AG08396 (cell line): ENCODE measurements around the gene BCL2.
A peak's percentile ranks its signal among the peaks of the same experiment; 100 is the strongest.
"Not testable (repeated sequence)": the region's sequence is repeated elsewhere in the genome, so short reads cannot be mapped to it uniquely, and the experiment has no call there.

Experiments used
- DNase-seq: peaks from one replicate; pipeline ENCODE4 v3.0.0; 2012; ENCODE audit warnings: low spot score, mixed read lengths

BCL2 gene

GRCh38 chr18:63258749-63259566 is 60.6 kb downstream of the BCL2 start:
- DNase-seq = no peak

- DNase-seq = no peak
Measured at GRCh38 chr18:63257453-63257852, 62.1 kb downstream of the BCL2 start.

GRCh38 chr18:63255435-63255834 is 64.1 kb downstream of the BCL2 start:
- no peak for DNase-seq

GRCh38 chr18:63254716-63255399 is 64.7 kb downstream of the BCL2 start:
- DNase-seq = no peak

- DNase-seq = peak; percentile 43
Measured at GRCh38 chr18:63253428-63254372, 65.9 kb downstream of the BCL2 start.

- no peak for DNase-seq
Measured at GRCh38 chr18:63253014-63253413, 66.6 kb downstream of the BCL2 start.

- DNase-seq = no peak
Measured at GRCh38 chr18:63249771-63250170, 69.8 kb downstream of the BCL2 start.

- no peak for DNase-seq
Measured at GRCh38 chr18:63247926-63248325, 71.6 kb downstream of the BCL2 start.

GRCh38 chr18:63247506-63247905 is 72.1 kb downstream of the BCL2 start:
- DNase-seq = no peak

GRCh38 chr18:63245600-63245999 is 74.0 kb downstream of the BCL2 start:
- DNase-seq = no peak

- DNase-seq = no peak
Measured at GRCh38 chr18:63244607-63245006, 75.0 kb downstream of the BCL2 start.

- DNase-seq = no peak
Measured at GRCh38 chr18:63241760-63242159, 77.8 kb downstream of the BCL2 start.

GRCh38 chr18:63241317-63241712 is 78.3 kb downstream of the BCL2 start:
- no peak for DNase-seq

- DNase-seq = no peak
Measured at GRCh38 chr18:63240531-63241316, 78.8 kb downstream of the BCL2 start.

GRCh38 chr18:63238693-63239075 is 80.9 kb downstream of the BCL2 start:
- DNase-seq = no peak

- peak; percentile 78 for DNase-seq
Measured at GRCh38 chr18:63237881-63238692, 81.5 kb downstream of the BCL2 start.

GRCh38 chr18:63236921-63237846 is 82.4 kb downstream of the BCL2 start:
- DNase-seq = no peak

- no peak for DNase-seq
Measured at GRCh38 chr18:63236406-63236805, 83.2 kb downstream of the BCL2 start.

GRCh38 chr18:63235920-63236319 is 83.6 kb downstream of the BCL2 start:
- DNase-seq = not testable (repeated sequence)

GRCh38 chr18:63234841-63235240 is 84.7 kb downstream of the BCL2 start:
- no peak for DNase-seq
